OCI-LY1 (cell line): ENCODE results near the gene WWOX.

Source experiments
- EZH2 ChIP-seq: fragments of 200-600 bp; sonication (generic), shearing (Covaris generic); IDR thresholded peaks from 2 replicates; pipeline ENCODE4 v1.8.0; 2017; ENCODE audit warnings: borderline replicate concordance, mixed run types, mild to moderate bottlenecking, antibody characterized with exemption, low read length, moderate library complexity, mixed read lengths
- TF ChIP-seq, protein P1 (sequence below): fragments of 200-600 bp; sonication (generic), shearing (Covaris generic); IDR thresholded peaks from 2 replicates; pipeline ENCODE4 v1.5.1; 2017; ENCODE audit warnings: mild to moderate bottlenecking, antibody characterized with exemption, low read length, moderate library complexity, mixed read lengths

DNA sequence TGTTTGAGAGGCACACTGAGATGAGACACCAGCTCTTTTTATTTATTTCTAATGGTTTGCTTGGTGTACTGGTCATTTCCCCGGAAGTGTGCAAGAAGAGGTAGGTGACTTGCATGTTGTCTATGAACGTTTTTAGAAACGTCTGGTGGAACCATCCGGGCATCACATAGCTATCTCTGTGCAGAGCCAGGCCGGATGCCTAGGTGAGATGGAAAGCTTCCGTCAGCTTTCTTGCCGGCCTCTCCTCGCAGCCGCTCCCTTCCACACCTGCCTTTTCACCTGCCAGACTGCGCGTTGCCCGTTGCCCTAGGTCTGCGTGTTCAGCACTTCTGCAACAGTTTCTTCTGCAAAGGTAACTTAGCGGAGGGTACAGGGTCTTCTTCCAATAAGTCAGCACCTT is 416.0 kb downstream of the WWOX start:
- TF ChIP-seq, protein P1, sequence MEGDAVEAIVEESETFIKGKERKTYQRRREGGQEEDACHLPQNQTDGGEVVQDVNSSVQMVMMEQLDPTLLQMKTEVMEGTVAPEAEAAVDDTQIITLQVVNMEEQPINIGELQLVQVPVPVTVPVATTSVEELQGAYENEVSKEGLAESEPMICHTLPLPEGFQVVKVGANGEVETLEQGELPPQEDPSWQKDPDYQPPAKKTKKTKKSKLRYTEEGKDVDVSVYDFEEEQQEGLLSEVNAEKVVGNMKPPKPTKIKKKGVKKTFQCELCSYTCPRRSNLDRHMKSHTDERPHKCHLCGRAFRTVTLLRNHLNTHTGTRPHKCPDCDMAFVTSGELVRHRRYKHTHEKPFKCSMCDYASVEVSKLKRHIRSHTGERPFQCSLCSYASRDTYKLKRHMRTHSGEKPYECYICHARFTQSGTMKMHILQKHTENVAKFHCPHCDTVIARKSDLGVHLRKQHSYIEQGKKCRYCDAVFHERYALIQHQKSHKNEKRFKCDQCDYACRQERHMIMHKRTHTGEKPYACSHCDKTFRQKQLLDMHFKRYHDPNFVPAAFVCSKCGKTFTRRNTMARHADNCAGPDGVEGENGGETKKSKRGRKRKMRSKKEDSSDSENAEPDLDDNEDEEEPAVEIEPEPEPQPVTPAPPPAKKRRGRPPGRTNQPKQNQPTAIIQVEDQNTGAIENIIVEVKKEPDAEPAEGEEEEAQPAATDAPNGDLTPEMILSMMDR = no peak
- no peak for TF ChIP-seq EZH2
